ENCODE measurements around the gene DEPDC4. TPM values are rescaled to one million over a fixed set of nuclear protein-coding genes. Genes with fewer than 3 reads are reported as not detected.

The DEPDC4 gene
- total and polyA plus RNA-seq, 10 of the 15 experiments (the other 5 are each of a cell fraction or from before 2014, with no cell fraction given) = 1.5 to 4.7 (median 2.2) TPM

GRCh38 chr12:100234591-100235304 is 32.1 kb downstream of the DEPDC4 start:
- TF ChIP-seq IRF3 (IDR thresholded peaks at IDR 0.05) (no peak), CBX3 (IDR thresholded peaks at IDR 0.05; ENCODE audit: borderline replicate concordance, low read depth) (no peak), ETV6 (conservative IDR thresholded peaks at IDR 0.05 in 1 of 2, IDR thresholded peaks at IDR 0.05 in 1 of 2; ENCODE audit: borderline replicate concordance in 1 of 2, low read depth in 1 of 2) (no peak), RAD21 (IDR thresholded peaks at IDR 0.05; ENCODE audit: insufficient read depth, low read depth, low read length) (peak; percentile 88), IKZF1 (conservative IDR thresholded peaks at IDR 0.05) (no peak), SMC3 (IDR thresholded peaks at IDR 0.05; ENCODE audit: borderline replicate concordance, low read length) (peak; percentile 82; the same call in 1 of the 2 replicates), MEF2A (IDR thresholded peaks at IDR 0.05; ENCODE audit: insufficient read depth, low read depth, low read length) (no peak), RELB (IDR thresholded peaks at IDR 0.05; ENCODE audit: low read depth) (no peak), ZNF274 (IDR thresholded peaks at IDR 0.05; ENCODE audit: insufficient read depth, insufficient read length) (no peak), CTCF (IDR thresholded peaks at IDR 0.05 in 2 of 3, conservative IDR thresholded peaks at IDR 0.05 in 1 of 3; ENCODE audit: control insufficient read depth in 2 of 3, extremely low read depth in 1 of 3, insufficient read depth in 1 of 3, low read depth in 3 of 3, low read length in 3 of 3) (peak; percentile 71 to 84 (median 75))
- Histone ChIP-seq H3K27me3 (replicated peaks in 1 of 2; ENCODE audit: control insufficient read depth in 2 of 2, insufficient read depth in 2 of 2, low read length in 1 of 2) (no peaks in the 10 kb centered on the region), H3K4me2 (ENCODE audit: control insufficient read depth, insufficient read depth) (no peak overlapping the region), H3K27ac (ENCODE audit: control insufficient read depth, insufficient read depth) (no peak overlapping the region), H4K20me1 (ENCODE audit: control insufficient read depth, insufficient read depth) (no peaks in the 10 kb centered on the region), H3K36me3 (ENCODE audit: control insufficient read depth in 2 of 2, insufficient read depth in 2 of 2, low read length in 1 of 2) (no peaks in the 10 kb centered on the region), H3K4me3 (no peak overlapping the region), H3K9me3 (replicated peaks; ENCODE audit: control insufficient read depth, insufficient read depth, low read length) (no peaks in the 10 kb centered on the region), H2AFZ (ENCODE audit: control insufficient read depth, low read depth, low read length) (no peak overlapping the region), H3K79me2 (ENCODE audit: control insufficient read depth, insufficient read depth, low read length) (no peaks in the 10 kb centered on the region), H3K9ac (ENCODE audit: control insufficient read depth, insufficient read depth, low read length) (no peak overlapping the region), H3K4me1 (ENCODE audit: control insufficient read depth, insufficient read depth, low read length) (no peaks in the 10 kb centered on the region)
- peak; percentile 57 for FAIRE-seq
- DNase-seq (ENCODE audit: low read depth, low spot score) = peak; percentile 1
- in situ Hi-C loops (cut with MboI) (loop anchor here (10.0 kb wide), 1 partner anchor 170 kb away; no protein-coding TSS in a partner anchor), intact Hi-C loops (cut with micrococcal nuclease; ENCODE audit: unreplicated experiment) (loop anchor here (1.0 to 2.0 kb wide), 4 partner anchors 170 to 506 kb away; no protein-coding TSS in a partner anchor)
- ChIA-PET POLR2A (interaction anchor here (0.7 kb wide), 2 partner anchors 308 to 322 kb away, joined by 3 to 6 read pairs; no protein-coding TSS in a partner anchor), SMC1A (ENCODE audit: uncharacterized antibody, unreplicated experiment) (interaction anchor here (0.7 to 4.4 kb wide), 13 partner anchors 27 to 535 kb away, joined by 3 to 47 read pairs (median 3); no protein-coding TSS in a partner anchor), RAD21 (ENCODE audit: unreplicated experiment) (interaction anchor here (0.6 to 4.0 kb wide), 15 partner anchors 9 to 507 kb away, joined by 3 to 57 read pairs (median 3); no protein-coding TSS in a partner anchor), CTCF (interaction anchor here (0.5 to 4.6 kb wide), 30 partner anchors 8 to 1189 kb away, joined by 3 to 104 read pairs (median 4); partner anchors contain the start of genes DEPDC4 and SCYL2)
- ATAC-seq = peak; percentile 70
- BruUV-seq (replicated peaks) = no TSS peak
- 49% methylated on average over 7 of the region's 7 CpGs for WGBS (ENCODE audit: insufficient coverage, insufficient replicate concordance, low lambda C conversion rate, missing lambda C conversion rate)
